Endothelial cell of umbilical vein (primary cell): ENCODE measurements around the gene HAUS6. TPM values are rescaled to one million over a fixed set of nuclear protein-coding genes. Genes with fewer than 3 reads are reported as not detected.

Experiments used
- BruUV-seq: library from RNA; stranded (reverse); fragments of 400-500 nt; replicated peaks from 2 replicates; lab custom pipeline; 2021; lab: Mats Ljungman, UMichigan
- CTCF ChIA-PET: fragments of 300-600, 350-600 bp; sonication (Branson Sonifier 250); formaldehyde crosslinking; loops from one replicate; lab custom pipeline; 2021; ENCODE audit warnings: antibody characterized with exemption, inconsistent platforms; lab: Charles Lee
- POLR2A ChIA-PET: fragments of 300-600, 350-600 bp; sonication (Branson Sonifier 250); formaldehyde crosslinking; loops from one replicate; lab custom pipeline; 2021; ENCODE audit warnings: antibody characterized with exemption, inconsistent platforms; lab: Charles Lee
- DNase-seq: peaks from one replicate; pipeline ENCODE4 v3.0.0-alpha.2; 2011; ENCODE audit warnings: low read depth, low spot score
- FAIRE-seq: peaks from 2 replicates; lab custom pipeline; 2011; peaks lifted over from hg19 to GRCh38; lab: Jason Lieb, UNC
- H2AFZ ChIP-seq: 2 replicates; pipeline ENCODE4 v1.6.0; 2012; ENCODE audit warnings: low read depth, low read length, control low read depth, inconsistent platforms
- H3K27ac ChIP-seq: 2 replicates; pipeline ENCODE4 v1.5.1; 2011; ENCODE audit warnings: low read depth, mild to moderate bottlenecking, control low read depth, low read length, moderate library complexity; ENCODE audit not compliant: insufficient read depth
- H3K27me3 ChIP-seq, 2 experiments: 2 replicates each; pipeline versions ENCODE4 v1.6.0 to v1.6.1; 2011; ENCODE audit warnings: low read length in 2 of 2, mixed read lengths in 1 of 2; ENCODE audit not compliant: control insufficient read depth in 2 of 2, insufficient read depth in 2 of 2
- H3K36me3 ChIP-seq, 2 experiments: 2 replicates in 1 of 2; 3 replicates in 1 of 2; pipeline ENCODE4 v1.5.1; 2011; ENCODE audit warnings: low read length in 2 of 2, mild to moderate bottlenecking in 1 of 2, moderate library complexity in 1 of 2; ENCODE audit not compliant: control insufficient read depth in 2 of 2, insufficient read depth in 2 of 2; ENCODE audit errors: extremely low read depth in 1 of 2
- H3K4me1 ChIP-seq: 3 replicates; pipeline ENCODE4 v1.5.1; 2011; ENCODE audit warnings: mild to moderate bottlenecking, low read length; ENCODE audit not compliant: control insufficient read depth, insufficient read depth; ENCODE audit errors: extremely low read depth
- H3K4me2 ChIP-seq: 2 replicates; pipeline ENCODE4 v1.6.1; 2011; ENCODE audit warnings: low read length, control low read depth, mixed read lengths; ENCODE audit not compliant: insufficient read depth
- H3K4me3 ChIP-seq, 3 experiments: fragments of 200-600 bp in 1 of 3; sonication (generic), shearing (Covaris generic) in 1 of 3; replicated peaks in 1 of 3; 2 replicates each; pipeline ENCODE4 v1.5.1; 2011 to 2016; ENCODE audit warnings: control low read depth in 3 of 3, low read length in 3 of 3, mild to moderate bottlenecking in 2 of 3, inconsistent platforms in 1 of 3, low read depth in 1 of 3, moderate library complexity in 1 of 3; ENCODE audit not compliant: insufficient read depth in 1 of 3
- H3K79me2 ChIP-seq: 2 replicates; pipeline ENCODE4 v1.6.0; 2012; ENCODE audit warnings: low read length, inconsistent platforms; ENCODE audit not compliant: control insufficient read depth, insufficient read depth
- H3K9ac ChIP-seq: replicated peaks from 2 replicates; pipeline ENCODE3; 2011; ENCODE audit warnings: low read length, control low read depth; ENCODE audit not compliant: insufficient read depth; ENCODE audit errors: extremely low read depth
- H3K9me1 ChIP-seq: replicated peaks from 3 replicates; pipeline ENCODE4 v1.6.0; 2011; ENCODE audit warnings: mild to moderate bottlenecking, low read length; ENCODE audit not compliant: control insufficient read depth, insufficient read depth; ENCODE audit errors: extremely low read depth
- H3K9me3 ChIP-seq: replicated peaks from 2 replicates; pipeline ENCODE4 v1.5.1; 2012; ENCODE audit warnings: low read length, inconsistent platforms; ENCODE audit not compliant: control insufficient read depth, insufficient read depth
- H4K20me1 ChIP-seq: replicated peaks from 2 replicates; pipeline ENCODE3; 2011; ENCODE audit warnings: mild to moderate bottlenecking, low read length; ENCODE audit not compliant: control insufficient read depth, insufficient read depth; ENCODE audit errors: extremely low read depth
- EZH2 ChIP-seq: IDR thresholded peaks from 2 replicates; pipeline ENCODE4 v1.6.1; 2012; ENCODE audit warnings: borderline replicate concordance, low read depth, mild to moderate bottlenecking, moderate library complexity, low read length, inconsistent platforms; ENCODE audit not compliant: severe bottlenecking
- FOS ChIP-seq: IDR thresholded peaks from 2 replicates; pipeline ENCODE4 v1.6.1; 2011; ENCODE audit warnings: mild to moderate bottlenecking, low read length, moderate library complexity, borderline replicate concordance; ENCODE audit not compliant: insufficient read depth
- GATA2 ChIP-seq: IDR thresholded peaks from 2 replicates; pipeline ENCODE4 v1.7.0; 2011; ENCODE audit warnings: low read depth, mild to moderate bottlenecking, moderate library complexity, mixed read lengths, low read length; ENCODE audit not compliant: insufficient read length, insufficient read depth
- JUN ChIP-seq: IDR thresholded peaks from 2 replicates; pipeline ENCODE4 v1.6.1; 2011; ENCODE audit warnings: borderline replicate concordance, low read depth; ENCODE audit not compliant: insufficient read length, insufficient read depth
- MYC ChIP-seq: IDR thresholded peaks from one replicate; pipeline ENCODE4 v1.6.1; 2011; ENCODE audit warnings: mild to moderate bottlenecking, low read depth, low read length
- POLR2A ChIP-seq: IDR thresholded peaks from 2 replicates; pipeline ENCODE4 v1.6.1; 2012; ENCODE audit warnings: low read depth, mild to moderate bottlenecking, control low read depth, low read length
- POLR2AphosphoS5 ChIP-seq: IDR thresholded peaks from 2 replicates; pipeline ENCODE4 v1.6.1; 2012; ENCODE audit warnings: low read depth, mild to moderate bottlenecking, control low read depth, low read length, moderate library complexity; ENCODE audit not compliant: insufficient read depth
- dilution Hi-C: fragments of 300-500 bp; cut with MboI; formaldehyde crosslinking; loops from one replicate; pipeline ENCODE4 v1.15.0; 2019; ENCODE audit warnings: low sequenced_read_pairs; ENCODE audit not compliant: extremely low pct_ligation_motif_present
- intact Hi-C: fragments of 100-400 bp; cut with micrococcal nuclease; formaldehyde crosslinking; loops from one replicate; pipeline ENCODE4 v1.10.0; 2022
- polyA plus RNA-seq, 4 experiments: library from polyadenylated mRNA; depleted of rRNA in 3 of 4; stranded (reverse) in 3 of 4; unstranded in 1 of 4; fragments of >200 nt; gene quantifications; 2 replicates each; pipeline versions ENCODE4 v1.2.1 to v1.2.3, GENCODE V29; 2011 to 2012; ENCODE audit warnings: missing spikeins in 1 of 4
- total RNA-seq: library from RNA; stranded (reverse); gene quantifications from 2 replicates; pipeline ENCODE4 v1.2.3, GENCODE V29; 2021
- TF ChIP-seq, protein P1 (sequence below): IDR thresholded peaks from 2 replicates; pipeline ENCODE4 v1.6.1; 2011; ENCODE audit not compliant: insufficient read depth, insufficient read length
- TF ChIP-seq, protein P2 (sequence below), 2 donors: IDR thresholded peaks; 1 replicate in 1 of 2; 2 replicates in 1 of 2; pipeline ENCODE4 v1.5.1; 2011; ENCODE audit warnings: low read length in 2 of 2, mild to moderate bottlenecking in 2 of 2, moderate library complexity in 2 of 2, control low read depth in 1 of 2, inconsistent platforms in 1 of 2, low read depth in 1 of 2; ENCODE audit not compliant: insufficient read depth in 1 of 2; ENCODE audit errors: extremely low read depth in 1 of 2

Gene HAUS6
- total and polyA plus RNA-seq, 2 donors (not counting 3 experiments of a cell fraction or from before 2014, with no cell fraction given) = 4.5 to 19.6 TPM

DNA sequence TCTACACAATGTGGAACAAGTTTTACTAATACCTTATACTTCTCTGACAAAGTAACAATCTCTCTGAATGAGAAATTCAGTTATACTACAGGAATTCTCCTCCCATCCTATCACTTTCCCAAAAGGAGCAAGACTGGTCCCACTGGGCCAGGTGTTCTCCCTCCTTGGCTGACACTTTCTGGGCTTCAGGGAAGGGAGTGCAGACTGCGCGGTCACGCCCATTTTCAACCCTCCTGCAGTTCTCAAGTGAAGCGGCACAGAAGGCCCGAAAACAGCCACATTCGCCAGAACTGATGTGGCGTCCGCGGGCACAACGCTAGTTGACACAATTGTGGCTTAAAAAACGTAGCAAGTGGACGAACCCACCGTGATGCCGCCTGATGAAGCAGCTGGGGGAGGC is 70.3 kb downstream of the HAUS6 start:
- Histone ChIP-seq H4K20me1 (no peaks in the 10 kb centered on the region), H3K4me2 (no peak overlapping the region), H3K36me3 (no peaks in the 10 kb centered on the region), H3K9ac (no peak overlapping the region), H3K27ac (no peak overlapping the region), H3K4me1 (no peaks in the 10 kb centered on the region), H3K9me1 (no peaks in the 10 kb centered on the region), H3K4me3 (no peak overlapping the region), H2AFZ (no peak overlapping the region), H3K9me3 (no peaks in the 10 kb centered on the region), H3K79me2 (no peaks in the 10 kb centered on the region), H3K27me3 (peaks cover 0 to 2% of the 10 kb centered on the region in 2 experiments)
- no peak for FAIRE-seq
- dilution Hi-C loops (no loop called here), intact Hi-C loops (no loop called here)
- DNase-seq = no peak
- CTCF ChIA-PET = interaction anchor here (1.3 kb wide), 1 partner anchor 141 kb away, joined by 3 read pairs; no protein-coding TSS in a partner anchor
- BruUV-seq = no TSS peak
- TF ChIP-seq, protein P1, sequence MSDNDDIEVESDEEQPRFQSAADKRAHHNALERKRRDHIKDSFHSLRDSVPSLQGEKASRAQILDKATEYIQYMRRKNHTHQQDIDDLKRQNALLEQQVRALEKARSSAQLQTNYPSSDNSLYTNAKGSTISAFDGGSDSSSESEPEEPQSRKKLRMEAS = no peak
- TF ChIP-seq GATA2 (no peak), MYC (no peak), POLR2AphosphoS5 (no peak), FOS (no peak), POLR2A (no peak), JUN (no peak), EZH2 (no peak)
- TF ChIP-seq, protein P2, sequence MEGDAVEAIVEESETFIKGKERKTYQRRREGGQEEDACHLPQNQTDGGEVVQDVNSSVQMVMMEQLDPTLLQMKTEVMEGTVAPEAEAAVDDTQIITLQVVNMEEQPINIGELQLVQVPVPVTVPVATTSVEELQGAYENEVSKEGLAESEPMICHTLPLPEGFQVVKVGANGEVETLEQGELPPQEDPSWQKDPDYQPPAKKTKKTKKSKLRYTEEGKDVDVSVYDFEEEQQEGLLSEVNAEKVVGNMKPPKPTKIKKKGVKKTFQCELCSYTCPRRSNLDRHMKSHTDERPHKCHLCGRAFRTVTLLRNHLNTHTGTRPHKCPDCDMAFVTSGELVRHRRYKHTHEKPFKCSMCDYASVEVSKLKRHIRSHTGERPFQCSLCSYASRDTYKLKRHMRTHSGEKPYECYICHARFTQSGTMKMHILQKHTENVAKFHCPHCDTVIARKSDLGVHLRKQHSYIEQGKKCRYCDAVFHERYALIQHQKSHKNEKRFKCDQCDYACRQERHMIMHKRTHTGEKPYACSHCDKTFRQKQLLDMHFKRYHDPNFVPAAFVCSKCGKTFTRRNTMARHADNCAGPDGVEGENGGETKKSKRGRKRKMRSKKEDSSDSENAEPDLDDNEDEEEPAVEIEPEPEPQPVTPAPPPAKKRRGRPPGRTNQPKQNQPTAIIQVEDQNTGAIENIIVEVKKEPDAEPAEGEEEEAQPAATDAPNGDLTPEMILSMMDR (IDR thresholded peaks at IDR 0.05; ENCODE audit: extremely low read depth in 1 of 2, insufficient read depth in 1 of 2, low read depth in 1 of 2, low read length in 2 of 2) = no peak
- POLR2A ChIA-PET = no interaction called here
